GM12878 (cell line): ENCODE measurements around the gene KRTAP1-3. TPM values are rescaled to one million over a fixed set of nuclear protein-coding genes. Genes with fewer than 3 reads are reported as not detected.
"Not testable (repeated sequence)": the region's sequence is repeated elsewhere in the genome, so short reads cannot be mapped to it uniquely, and the experiment has no call there.

Experiments used
- ATAC-seq: fragments of 200-7000 bp; cut with Tn5 transposase; 3 replicates; pipeline ENCODE4 v1.9.1; 2020; ENCODE audit warnings: mild to moderate bottlenecking, moderate library complexity
- BruUV-seq: library from RNA; stranded (reverse); fragments of 400-500 nt; replicated peaks from 2 replicates; lab custom pipeline; 2021; lab: Mats Ljungman, UMichigan
- CTCF ChIA-PET: fragments of 300-600 bp; sonication (Branson Sonifier 250); formaldehyde crosslinking; extraction: SDS; loops from one replicate; lab custom pipeline; 2021; ENCODE audit warnings: inconsistent platforms; lab: Yijun Ruan, JAX
- POLR2A ChIA-PET: fragments of 350-600 bp; formaldehyde crosslinking; extraction: SDS; loops from one replicate; lab custom pipeline; 2021; ENCODE audit warnings: inconsistent platforms; lab: Charles Lee
- RAD21 ChIA-PET: fragments of 300-600 bp; sonication (Branson Sonifier 250); formaldehyde crosslinking; loops from one replicate; lab custom pipeline; 2023; ENCODE audit warnings: antibody characterized with exemption; ENCODE audit not compliant: unreplicated experiment; lab: Charles Lee
- SMC1A ChIA-PET: fragments of 300-600 bp; sonication (Branson Sonifier 250); formaldehyde crosslinking; loops from one replicate; lab custom pipeline; 2023; ENCODE audit not compliant: unreplicated experiment, uncharacterized antibody; lab: Charles Lee
- DNase-seq: peaks from one replicate; pipeline ENCODE4 v3.0.0-alpha.2; 2011; ENCODE audit warnings: low read depth, low spot score
- FAIRE-seq: peaks from 3 replicates; lab custom pipeline; 2011; peaks lifted over from hg19 to GRCh38; lab: Jason Lieb, UNC
- H2AFZ ChIP-seq: 2 replicates; pipeline ENCODE4 v1.6.0; 2011; ENCODE audit warnings: low read depth, low read length, control low read depth; ENCODE audit not compliant: control insufficient read depth
- H3K27ac ChIP-seq: 2 replicates; pipeline ENCODE4 v1.5.1; 2011; ENCODE audit warnings: control low read depth; ENCODE audit not compliant: control insufficient read depth, insufficient read depth
- H3K27me3 ChIP-seq, 2 experiments: replicated peaks in 1 of 2; 2 replicates each; pipeline versions ENCODE4 v1.6.0 to v1.6.1; 2011; ENCODE audit warnings: low read length in 1 of 2; ENCODE audit not compliant: control insufficient read depth in 2 of 2, insufficient read depth in 2 of 2
- H3K36me3 ChIP-seq, 2 experiments: 2 replicates each; pipeline ENCODE4 v1.5.1; 2011; ENCODE audit warnings: low read length in 1 of 2; ENCODE audit not compliant: control insufficient read depth in 2 of 2, insufficient read depth in 2 of 2
- H3K4me1 ChIP-seq: 2 replicates; pipeline ENCODE4 v1.6.1; 2011; ENCODE audit warnings: mild to moderate bottlenecking, low read length, moderate library complexity, mixed read lengths; ENCODE audit not compliant: control insufficient read depth, insufficient read depth
- H3K4me2 ChIP-seq: 2 replicates; pipeline ENCODE4 v1.6.0; 2011; ENCODE audit warnings: control low read depth; ENCODE audit not compliant: control insufficient read depth, insufficient read depth
- H3K4me3 ChIP-seq: fragments of 200-600 bp; sonication (generic); 2 replicates; pipeline ENCODE4 v1.5.1; 2016
- H3K79me2 ChIP-seq: 2 replicates; pipeline ENCODE4 v1.6.0; 2011; ENCODE audit warnings: low read length; ENCODE audit not compliant: control insufficient read depth, insufficient read depth
- H3K9ac ChIP-seq: 2 replicates; pipeline ENCODE4 v1.8.0; 2011; ENCODE audit warnings: low read length, control low read depth, mixed read lengths; ENCODE audit not compliant: control insufficient read depth, insufficient read depth
- H3K9me3 ChIP-seq: replicated peaks from 3 replicates; pipeline ENCODE4 v1.5.1; 2011; ENCODE audit warnings: mild to moderate bottlenecking, low read length; ENCODE audit not compliant: control insufficient read depth, insufficient read depth
- H4K20me1 ChIP-seq: 2 replicates; pipeline ENCODE4 v1.6.0; 2011; ENCODE audit not compliant: control insufficient read depth, insufficient read depth
- GABPA ChIP-seq: IDR thresholded peaks from 2 replicates; pipeline ENCODE4 v1.6.1; 2014; ENCODE audit warnings: antibody characterized with exemption, low read depth, mild to moderate bottlenecking, inconsistent platforms
- HSF1 ChIP-seq: fragments of 150-350 bp; IDR thresholded peaks from 2 replicates; pipeline ENCODE4 v1.6.1; 2014; ENCODE audit warnings: mild to moderate bottlenecking, low read depth, low read length
- KDM1A ChIP-seq: fragments of 200-600 bp; sonication (generic); IDR thresholded peaks from 2 replicates; pipeline ENCODE4 v1.6.1; 2016; ENCODE audit warnings: borderline replicate concordance
- POLR2AphosphoS2 ChIP-seq: IDR thresholded peaks from 2 replicates; pipeline ENCODE4 v1.6.1; 2011; ENCODE audit warnings: low read depth, mild to moderate bottlenecking, low read length, improper control_type of control experiment, moderate library complexity
- SIN3A ChIP-seq: IDR thresholded peaks from 2 replicates; pipeline ENCODE4 v1.6.1; 2012; ENCODE audit warnings: low read depth, low read length, improper control_type of control experiment
- SREBF1 ChIP-seq: IDR thresholded peaks from 2 replicates; pipeline ENCODE4 v1.6.1; 2012; ENCODE audit warnings: mild to moderate bottlenecking, low read length
- WGBS: methylation state at CpG from one replicate; pipeline ENCODE4 v1.1.6; 2016; ENCODE audit warnings: low lambda C conversion rate; ENCODE audit not compliant: insufficient replicate concordance, insufficient coverage; ENCODE audit errors: missing lambda C conversion rate; 5-methylcytosine and 5-hydroxymethylcytosine counted together
- in situ Hi-C: fragments of 300-500 bp; cut with MboI; formaldehyde crosslinking; loops from 9 replicates; pipeline ENCODE4 v1.14.3; 2018; ENCODE audit warnings: mixed read lengths
- intact Hi-C: fragments of 100-400 bp; cut with micrococcal nuclease; formaldehyde crosslinking; loops from one replicate; pipeline ENCODE4 v1.14.2; 2022; ENCODE audit not compliant: unreplicated experiment
- polyA plus RNA-seq, 11 experiments: library from polyadenylated mRNA; depleted of rRNA in 4 of 11; unstranded in 6 of 11; stranded (reverse) in 5 of 11; fragments of >200 nt; fragmentation: Nextera tagmentation in 4 of 11; fragmentation: Illumina TruSeq in 1 of 11; extraction: Ambion mirVana in 4 of 11; extraction: Trizol in 1 of 11; gene quantifications; 1 replicate in 1 of 11; 2 replicates in 10 of 11; pipeline versions ENCODE4 v1.2.1 to v1.2.3, GENCODE V29; 2011 to 2016; ENCODE audit warnings: inconsistent platforms in 2 of 11, missing spikeins in 2 of 11, low read depth in 1 of 11
- total RNA-seq, 4 experiments: library from RNA; depleted of rRNA in 3 of 4; stranded (reverse); fragments of >200 nt in 3 of 4; fragmentation: Illumina TruSeq in 1 of 4; extraction: Trizol in 1 of 4; gene quantifications; 2 replicates each; pipeline versions ENCODE4 v1.2.1 to v1.2.3, GENCODE V29; 2013 to 2021
- TF ChIP-seq, protein P1 (sequence below): fragments of 450-650 bp; IDR thresholded peaks from 2 replicates; pipeline ENCODE4 v1.6.1; 2016; ENCODE audit warnings: mild to moderate bottlenecking
- TF ChIP-seq, protein P2 (sequence below): IDR thresholded peaks from 2 replicates; pipeline ENCODE4 v1.6.1; 2012; ENCODE audit warnings: low read depth, low read length, improper control_type of control experiment

The KRTAP1-3 gene
- total and polyA plus RNA-seq, 10 of the 15 experiments (the other 5 are each of a cell fraction or from before 2014, with no cell fraction given) = not detected

- FAIRE-seq = no peak
- no peaks in the 10 kb centered on the region for H3K9me3 ChIP-seq
These were observed 8.3 kb upstream of the KRTAP1-3 start for GRCh38 chr17:41042953-41043352.

GRCh38 chr17:41040783-41041571, 6.3 kb upstream of the KRTAP1-3 start, which contains the start of gene KRTAP1-1:
KRTAP1-1 (minus strand) TSS chr17:41041450; CDS start chr17:41041397, 53 bp downstream.
- DNase-seq, H3K4me1 ChIP-seq, H3K79me2 ChIP-seq, in situ Hi-C loops, CTCF ChIA-PET, intact Hi-C loops, H4K20me1 ChIP-seq, H3K9me3 ChIP-seq, FAIRE-seq, RAD21 ChIA-PET, H3K4me3 ChIP-seq, H3K36me3 ChIP-seq, H3K27ac ChIP-seq, SMC1A ChIA-PET, ATAC-seq, H3K9ac ChIP-seq, BruUV-seq, POLR2A ChIA-PET, H3K27me3 ChIP-seq, H3K4me2 ChIP-seq, H2AFZ ChIP-seq: not testable (repeated sequence)
- WGBS = 26% methylated on average over 14 of the region's 14 CpGs

More at GRCh38 chr17:41042953-41043352, 8.3 kb upstream of the KRTAP1-3 start:
- Histone ChIP-seq H3K27ac (no peak overlapping the region), H3K9ac (no peak overlapping the region), H3K27me3 (no peaks in the 10 kb centered on the region; a peak in 1 of 4 replicates), H3K4me3 (no peak overlapping the region), H3K36me3 (no peaks in the 10 kb centered on the region), H2AFZ (no peak overlapping the region), H4K20me1 (no peaks in the 10 kb centered on the region), H3K79me2 (no peaks in the 10 kb centered on the region), H3K4me2 (no peak overlapping the region), H3K4me1 (no peaks in the 10 kb centered on the region)
- ChIA-PET SMC1A (interaction anchor here (0.7 kb wide), 1 partner anchor 21 kb away, joined by 3 read pairs; no protein-coding TSS in a partner anchor), RAD21 (no interaction called here), POLR2A (no interaction called here), CTCF (interaction anchor here (0.7 kb wide), 1 partner anchor 617 kb away, joined by 3 read pairs; no protein-coding TSS in a partner anchor)
- no peak for TF ChIP-seq GABPA
- no peak for TF ChIP-seq SIN3A
- no peak for TF ChIP-seq SREBF1
- TF ChIP-seq POLR2AphosphoS2 = no peak
- no peak for TF ChIP-seq HSF1
- TF ChIP-seq, protein P1, sequence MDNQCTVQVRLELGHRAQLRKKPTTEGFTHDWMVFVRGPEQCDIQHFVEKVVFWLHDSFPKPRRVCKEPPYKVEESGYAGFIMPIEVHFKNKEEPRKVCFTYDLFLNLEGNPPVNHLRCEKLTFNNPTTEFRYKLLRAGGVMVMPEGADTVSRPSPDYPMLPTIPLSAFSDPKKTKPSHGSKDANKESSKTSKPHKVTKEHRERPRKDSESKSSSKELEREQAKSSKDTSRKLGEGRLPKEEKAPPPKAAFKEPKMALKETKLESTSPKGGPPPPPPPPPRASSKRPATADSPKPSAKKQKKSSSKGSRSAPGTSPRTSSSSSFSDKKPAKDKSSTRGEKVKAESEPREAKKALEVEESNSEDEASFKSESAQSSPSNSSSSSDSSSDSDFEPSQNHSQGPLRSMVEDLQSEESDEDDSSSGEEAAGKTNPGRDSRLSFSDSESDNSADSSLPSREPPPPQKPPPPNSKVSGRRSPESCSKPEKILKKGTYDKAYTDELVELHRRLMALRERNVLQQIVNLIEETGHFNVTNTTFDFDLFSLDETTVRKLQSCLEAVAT = no peak
- no peak for TF ChIP-seq KDM1A
- TF ChIP-seq, protein P2, sequence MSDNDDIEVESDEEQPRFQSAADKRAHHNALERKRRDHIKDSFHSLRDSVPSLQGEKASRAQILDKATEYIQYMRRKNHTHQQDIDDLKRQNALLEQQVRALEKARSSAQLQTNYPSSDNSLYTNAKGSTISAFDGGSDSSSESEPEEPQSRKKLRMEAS = no peak
- BruUV-seq = no TSS peak
- ATAC-seq = no peak
- in situ Hi-C loops (no loop called here), intact Hi-C loops (no loop called here)
- WGBS = 90% methylated on average over 1 of the region's 1 CpG
- DNase-seq = no peak
